HG03520 (cell line): ENCODE data around the gene CDCA7.
"Not testable (repeated sequence)": the region's sequence is repeated elsewhere in the genome, so short reads cannot be mapped to it uniquely, and the experiment has no call there.

Experiments
- ATAC-seq: cut with Tn5 transposase; IDR thresholded peaks from one replicate; pipeline ENCODE4 v1.9.1; 2021; ENCODE audit warnings: mild to moderate bottlenecking, moderate library complexity; ENCODE audit not compliant: unreplicated experiment

The CDCA7 gene

DNA sequence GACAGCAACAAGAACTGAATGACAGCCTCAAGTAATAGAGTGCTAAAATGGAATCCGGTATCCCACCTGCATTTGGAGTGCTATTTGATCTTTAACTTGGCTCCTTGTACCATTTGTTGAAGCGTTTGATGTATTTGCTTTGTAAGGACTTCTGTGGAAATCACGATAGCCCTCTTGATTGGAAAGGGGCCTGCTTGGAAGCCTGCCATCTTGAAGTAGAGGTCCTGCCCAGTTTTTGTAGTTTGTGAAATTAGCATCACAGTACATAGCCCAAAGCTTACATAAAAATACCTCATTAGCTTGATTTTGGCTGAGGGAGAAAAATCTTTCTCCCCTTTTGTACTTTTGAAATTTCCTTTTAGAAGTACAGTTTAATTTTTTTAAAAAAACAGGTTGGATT lies 2.7 kb downstream of the CDCA7 start:
- no peak for ATAC-seq

DNA sequence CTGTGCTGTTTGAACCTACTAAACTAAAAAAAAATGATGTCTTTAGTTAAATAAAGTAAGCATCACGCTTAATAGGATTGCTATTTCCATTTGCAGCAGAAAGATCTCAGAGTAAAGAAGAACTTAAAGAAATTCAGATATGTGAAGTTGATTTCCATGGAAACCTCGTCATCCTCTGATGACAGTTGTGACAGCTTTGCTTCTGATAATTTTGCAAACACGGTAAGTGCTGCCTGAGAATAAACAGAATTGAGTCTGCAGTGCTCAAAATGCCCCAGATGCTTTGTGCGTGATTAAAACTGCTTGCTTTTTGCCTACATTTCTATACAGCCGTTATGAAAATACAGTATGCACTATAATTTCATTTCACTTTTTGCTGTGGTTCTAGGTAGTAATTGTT lies 3.9 kb downstream of the CDCA7 start:
- ATAC-seq: no peak

DNA sequence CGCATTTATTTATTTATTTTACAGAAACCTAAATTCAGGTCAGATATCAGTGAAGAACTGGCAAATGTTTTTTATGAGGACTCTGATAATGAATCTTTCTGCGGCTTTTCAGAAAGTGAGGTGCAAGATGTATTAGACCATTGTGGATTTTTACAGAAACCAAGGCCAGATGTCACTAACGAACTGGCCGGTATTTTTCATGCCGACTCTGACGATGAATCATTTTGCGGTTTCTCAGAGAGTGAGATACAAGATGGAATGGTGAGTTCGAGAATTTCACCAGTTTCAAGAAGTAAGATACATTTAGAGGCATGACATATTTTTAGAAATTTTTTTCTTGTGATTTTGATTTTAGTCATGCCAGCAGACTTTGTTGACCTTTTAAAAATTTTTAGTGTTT lies 4.6 kb downstream of the CDCA7 start:
- ATAC-seq: peak; percentile 52

DNA sequence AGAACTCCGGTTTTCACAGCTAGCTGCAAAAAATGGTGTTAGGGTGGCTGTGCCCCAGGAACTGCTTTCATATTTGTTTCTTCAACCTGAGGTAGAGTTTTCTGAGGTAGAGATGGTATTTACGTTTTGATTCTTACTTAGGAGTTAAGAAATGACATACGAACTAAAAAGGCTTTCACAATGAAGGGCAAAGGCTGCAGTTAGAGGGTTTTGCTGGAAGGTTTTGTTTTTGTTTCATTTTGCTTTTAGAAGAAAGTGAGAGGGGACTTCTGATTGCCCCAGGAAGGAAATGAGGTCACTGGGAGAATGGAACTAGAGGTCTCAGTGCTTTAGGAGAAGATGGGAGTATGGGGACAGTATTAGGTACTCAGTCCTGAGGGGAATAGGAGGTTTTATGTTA lies 15.5 kb downstream of the CDCA7 start:
- no peak for ATAC-seq

DNA sequence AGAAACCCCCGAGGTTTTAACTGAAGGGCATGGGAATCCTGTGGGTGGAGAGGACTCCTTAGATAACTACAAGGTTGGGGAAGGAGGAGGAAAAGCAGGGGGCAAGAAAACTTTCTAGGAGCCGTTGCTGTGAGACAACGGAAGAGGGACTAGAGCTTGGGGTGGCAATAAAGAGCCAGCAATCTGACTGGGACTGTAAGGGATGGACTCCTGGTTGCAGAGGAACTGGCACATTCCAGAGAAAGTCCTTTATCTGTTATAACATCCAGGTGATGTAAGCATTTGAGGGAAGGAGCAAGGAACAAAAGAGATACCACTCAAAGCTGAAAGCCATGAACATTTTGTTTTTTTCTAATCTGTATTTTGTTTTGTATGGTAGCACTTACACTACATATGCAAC lies 16.4 kb downstream of the CDCA7 start:
- no peak for ATAC-seq

DNA sequence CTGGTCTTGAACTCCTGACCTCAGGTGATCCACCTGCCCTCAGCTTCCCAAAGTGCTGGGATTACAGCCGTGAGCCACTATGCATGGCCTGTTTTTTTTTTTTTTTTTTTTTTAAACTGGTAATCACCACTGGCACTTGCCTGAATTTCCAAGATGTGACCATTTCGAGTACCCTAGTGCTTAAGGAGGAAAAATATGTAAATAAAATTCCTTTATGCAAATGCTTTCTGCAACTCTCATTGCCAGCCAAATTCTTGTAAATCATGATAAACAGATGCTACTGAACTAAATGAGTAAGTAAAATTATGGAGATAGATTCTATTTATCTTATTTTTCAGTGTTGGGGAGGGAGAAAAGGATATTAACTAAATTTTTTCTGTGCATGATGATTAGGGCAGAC lies 18.6 kb downstream of the CDCA7 start:
- ATAC-seq: no peak

DNA sequence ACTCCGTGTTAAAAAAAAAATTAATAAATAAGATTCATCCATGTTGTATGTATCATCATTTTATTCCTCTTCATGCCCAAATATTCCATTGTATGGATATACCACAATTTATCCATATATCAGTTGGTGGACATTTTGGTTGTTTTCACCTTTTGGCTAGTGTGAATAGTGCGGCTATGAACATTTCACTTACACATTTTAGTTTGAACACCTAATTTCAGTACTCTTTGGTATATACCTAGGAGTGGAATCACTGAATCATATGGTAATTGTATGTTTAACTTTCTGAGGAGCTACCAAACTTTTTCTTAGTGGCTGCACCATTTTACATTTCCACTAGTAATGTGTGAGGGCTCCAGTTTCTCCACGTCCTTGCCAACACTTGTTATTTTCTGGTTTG lies 20.0 kb downstream of the CDCA7 start:
- ATAC-seq: no peak

DNA sequence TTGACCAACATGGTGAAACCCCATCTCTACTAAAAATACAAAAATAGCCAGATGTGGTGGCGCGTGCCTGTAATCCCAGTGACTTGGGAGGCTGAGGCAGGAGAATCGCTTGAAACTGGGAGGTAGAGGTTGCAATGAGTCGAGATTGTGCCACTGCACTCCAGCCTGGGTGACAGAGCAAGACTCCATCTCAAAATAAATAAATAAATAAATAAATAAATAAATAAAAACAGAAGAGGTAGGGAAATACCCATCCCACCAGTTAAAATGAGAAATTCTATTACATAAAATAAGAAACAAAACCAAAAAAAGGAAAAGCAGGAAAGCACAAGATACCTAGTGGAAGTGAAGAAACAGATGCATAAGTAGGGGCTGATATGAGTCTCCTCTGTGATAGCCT lies 30.9 kb downstream of the CDCA7 start:
- ATAC-seq: not testable (repeated sequence)

DNA sequence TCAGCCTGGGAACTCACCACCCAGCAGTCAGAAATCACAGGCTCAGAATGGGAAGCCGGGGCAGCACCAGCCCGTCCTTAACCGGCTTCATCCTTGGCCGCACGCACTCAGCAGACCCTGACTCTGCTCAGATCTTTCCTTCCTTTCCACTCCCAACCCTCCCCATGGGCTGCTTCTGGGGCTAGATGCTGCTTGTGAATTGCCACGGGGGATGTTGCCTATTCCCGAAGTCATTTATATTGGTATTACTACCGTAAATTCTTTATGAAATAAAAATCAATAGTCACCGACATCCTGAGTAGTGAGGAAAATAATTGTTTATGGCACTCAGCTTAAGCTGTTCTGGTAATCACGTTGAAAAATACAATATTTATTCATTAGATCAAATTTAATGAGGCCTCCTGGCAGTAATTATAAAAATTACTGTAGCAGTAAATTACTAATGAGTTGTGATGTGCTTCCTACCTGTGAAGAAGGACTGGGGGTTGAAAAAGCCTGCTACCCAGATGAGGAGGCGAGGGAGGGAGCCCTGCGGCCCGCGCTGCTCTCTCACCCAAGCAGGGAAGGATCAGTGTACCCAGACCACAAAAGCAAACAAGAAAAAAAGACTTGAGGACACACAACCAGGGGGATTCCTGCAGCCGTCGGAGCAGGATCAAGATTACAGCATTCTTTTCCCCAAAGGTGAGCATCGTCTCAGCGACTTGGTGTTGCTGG lies 31.5 kb downstream of the CDCA7 start:
- ATAC-seq: no peak

DNA sequence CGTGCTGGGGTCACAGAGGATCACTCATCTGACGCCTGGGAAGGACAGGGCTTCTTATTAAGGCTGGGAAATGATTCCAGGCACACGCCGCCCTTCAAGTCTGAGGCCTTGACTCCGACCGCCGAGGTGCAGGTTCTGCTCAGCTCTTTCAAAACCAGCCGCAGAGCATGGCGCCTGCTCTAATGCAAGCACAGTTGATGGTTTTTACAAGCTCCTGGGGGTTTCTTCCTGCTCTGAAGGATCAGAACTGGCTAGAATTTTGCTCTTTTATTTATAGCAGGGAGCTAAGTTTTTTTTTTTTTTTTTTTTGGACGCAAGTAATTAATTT lies 32.0 kb downstream of the CDCA7 start:
- ATAC-seq: no peak

DNA sequence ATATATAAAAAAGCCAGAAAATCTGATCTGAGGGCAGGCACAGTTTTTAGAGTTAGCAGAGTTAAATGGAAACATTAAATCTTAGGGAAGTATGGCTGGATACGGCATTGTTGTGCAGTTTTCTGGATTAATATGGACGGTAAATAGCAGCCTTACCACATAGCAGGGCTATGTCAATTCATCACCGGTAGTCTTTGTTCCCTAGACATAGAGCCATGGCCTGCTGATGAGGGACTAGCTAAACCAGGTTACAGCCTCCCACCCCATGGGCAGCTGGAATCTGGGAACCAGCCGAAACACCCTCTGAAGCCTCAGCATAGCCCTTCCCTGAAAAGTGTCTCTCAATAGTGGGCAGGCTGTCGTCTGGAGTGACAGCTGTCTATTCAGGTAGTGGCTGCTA lies 32.4 kb downstream of the CDCA7 start:
- ATAC-seq: no peak

DNA sequence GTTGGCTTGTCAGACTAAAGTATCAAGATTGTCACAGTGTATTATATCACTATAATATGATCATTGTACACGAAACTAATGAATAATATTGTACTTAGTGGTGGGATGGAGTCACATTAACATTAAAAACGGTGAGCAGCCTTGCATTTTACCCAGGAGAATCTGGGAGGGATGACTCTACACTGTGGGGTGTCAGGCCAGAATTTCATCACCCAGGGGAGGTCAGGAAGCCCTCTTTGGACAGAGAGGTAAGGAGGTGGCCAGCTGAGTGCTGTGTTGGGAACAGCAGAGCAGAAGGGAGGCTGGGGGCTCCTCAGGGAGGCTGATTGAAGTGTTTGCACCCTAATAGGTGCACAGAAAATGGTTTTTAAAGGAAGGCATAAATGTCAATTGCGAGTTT lies 33.0 kb downstream of the CDCA7 start:
- no peak for ATAC-seq

DNA sequence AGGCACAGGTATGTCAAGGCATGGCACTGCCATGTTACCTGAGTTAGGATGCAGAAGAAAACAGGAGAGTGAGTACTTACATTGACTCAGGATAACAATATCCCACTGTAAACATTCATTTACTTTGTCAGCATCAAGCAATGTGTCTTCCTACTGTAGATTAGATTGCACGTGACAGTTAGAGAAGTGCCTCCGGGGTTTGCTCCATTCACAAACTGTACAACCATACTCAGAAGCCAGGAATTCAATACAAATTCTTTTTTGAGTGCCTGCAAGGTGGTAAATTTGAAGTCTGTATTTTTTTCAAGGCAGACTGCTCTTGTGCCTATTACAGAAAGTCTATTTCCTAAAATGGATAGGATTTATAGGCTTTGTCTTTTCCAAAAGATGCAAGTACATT lies 34.1 kb downstream of the CDCA7 start:
- ATAC-seq: no peak

DNA sequence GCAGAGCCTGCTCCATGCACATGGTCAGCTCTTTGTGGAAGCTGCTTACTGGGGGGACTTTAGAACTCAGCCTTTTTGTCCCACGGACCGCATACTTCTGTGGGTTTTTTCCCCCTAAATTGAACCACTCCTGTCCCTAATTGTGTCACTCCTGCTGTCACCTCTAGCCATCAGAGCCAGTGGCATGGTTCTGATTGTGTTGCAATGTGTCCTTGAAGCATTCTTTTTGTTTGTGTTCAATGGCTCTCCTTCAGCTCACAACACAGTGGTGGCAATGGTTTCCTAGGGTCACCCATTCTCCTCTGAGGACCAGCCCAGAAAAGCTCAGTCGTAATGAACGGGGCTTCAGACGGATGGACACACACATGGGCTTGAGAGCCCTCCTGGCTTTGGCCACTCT lies 35.4 kb downstream of the CDCA7 start:
- no peak for ATAC-seq

DNA sequence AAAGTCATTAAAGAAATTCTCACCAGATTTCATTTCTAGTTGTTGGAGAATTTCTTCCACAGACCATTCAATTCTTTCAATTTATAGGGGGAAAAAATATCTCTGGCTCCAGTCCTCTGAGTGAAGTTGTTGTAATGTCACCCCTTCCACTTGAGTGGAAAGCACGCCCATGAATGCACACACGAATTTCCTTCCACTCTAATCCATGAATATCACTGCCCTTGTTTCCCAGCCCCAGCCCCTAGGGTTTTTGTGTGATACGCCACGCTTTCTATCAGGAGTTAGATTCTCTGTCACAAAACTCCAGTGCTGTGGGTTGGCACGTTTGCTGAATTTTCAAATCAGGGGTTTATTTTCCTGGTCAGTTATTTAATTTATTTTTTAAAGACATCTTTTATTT lies 38.1 kb downstream of the CDCA7 start:
- ATAC-seq: no peak

DNA sequence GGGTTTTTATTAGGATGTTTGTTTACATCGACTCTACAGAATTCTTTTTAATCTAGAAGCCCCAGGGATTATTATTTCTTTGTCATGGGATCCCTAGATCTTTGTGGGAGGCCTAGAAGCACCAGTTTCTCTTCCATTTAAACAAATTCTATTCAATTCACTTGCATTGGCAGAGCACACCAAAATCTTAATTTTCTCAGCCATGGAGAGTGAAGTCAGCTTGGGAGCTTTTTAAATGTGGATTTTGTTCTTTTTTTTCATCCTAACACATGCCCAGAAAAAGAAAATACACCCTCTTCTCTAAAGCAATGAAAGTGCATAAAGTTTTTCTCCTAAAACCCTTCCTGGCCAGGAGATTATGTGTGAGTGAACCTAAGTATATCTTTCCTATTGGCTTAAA lies 38.5 kb downstream of the CDCA7 start:
- ATAC-seq: no peak

DNA sequence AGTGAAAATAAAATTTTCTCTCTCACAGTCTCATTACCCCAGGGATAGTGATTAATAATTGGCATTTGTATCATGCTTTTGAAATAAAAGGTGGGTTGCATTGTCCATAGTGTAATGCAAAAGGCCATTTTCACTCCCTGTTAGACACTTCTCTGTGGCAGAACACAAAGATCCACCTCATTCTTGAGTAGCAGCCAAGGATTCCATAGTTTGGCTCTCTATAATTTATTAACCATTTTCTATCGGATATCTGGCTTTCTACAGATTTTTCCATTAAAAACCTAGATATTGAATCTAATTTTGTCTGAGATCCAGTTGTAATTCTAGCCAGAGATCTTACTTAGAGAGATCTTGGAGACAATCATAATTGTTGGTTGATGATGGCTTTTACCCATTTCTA lies 39.0 kb downstream of the CDCA7 start:
- no peak for ATAC-seq

DNA sequence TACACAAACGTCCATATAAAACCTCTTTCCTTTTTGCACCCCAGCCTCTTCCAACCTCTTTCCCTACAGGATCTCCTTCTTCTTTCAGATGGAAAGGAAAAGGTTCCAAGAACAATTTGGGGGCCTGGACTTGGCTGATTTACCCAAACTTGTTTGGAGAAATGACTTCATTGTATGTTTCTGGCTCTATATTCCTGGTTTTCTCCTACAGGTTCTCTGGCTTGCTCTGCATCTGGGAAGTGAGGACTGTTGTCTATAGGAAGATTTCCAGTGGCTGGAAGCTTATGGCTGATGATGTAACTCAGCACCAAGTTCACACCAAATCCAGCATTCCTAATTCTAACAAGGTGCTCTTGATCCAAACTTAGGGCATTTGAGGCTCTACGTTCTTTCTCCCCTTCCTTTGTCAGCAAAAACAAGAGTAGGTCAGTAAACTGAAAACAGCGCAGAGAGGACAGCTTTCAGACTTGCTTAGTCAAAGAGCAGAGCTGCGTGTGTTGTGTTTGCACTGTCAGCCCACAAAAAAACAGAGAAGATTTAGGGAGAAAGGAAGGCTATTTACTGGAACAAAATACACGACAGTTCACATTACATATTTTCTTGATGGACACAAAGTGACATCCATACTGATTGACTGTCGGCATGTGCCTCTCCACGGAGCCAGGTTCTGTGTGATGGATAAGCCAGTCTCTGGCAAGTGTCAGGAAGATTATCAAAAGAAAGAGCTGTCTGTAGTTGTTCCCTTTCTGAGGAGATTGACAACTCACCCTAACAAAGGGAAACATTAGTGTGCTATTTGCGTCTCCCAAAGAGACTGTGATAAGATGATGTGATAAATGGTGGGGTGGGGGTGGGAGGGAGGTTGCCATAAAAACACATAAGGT lies 39.7 kb downstream of the CDCA7 start:
- no peak for ATAC-seq

DNA sequence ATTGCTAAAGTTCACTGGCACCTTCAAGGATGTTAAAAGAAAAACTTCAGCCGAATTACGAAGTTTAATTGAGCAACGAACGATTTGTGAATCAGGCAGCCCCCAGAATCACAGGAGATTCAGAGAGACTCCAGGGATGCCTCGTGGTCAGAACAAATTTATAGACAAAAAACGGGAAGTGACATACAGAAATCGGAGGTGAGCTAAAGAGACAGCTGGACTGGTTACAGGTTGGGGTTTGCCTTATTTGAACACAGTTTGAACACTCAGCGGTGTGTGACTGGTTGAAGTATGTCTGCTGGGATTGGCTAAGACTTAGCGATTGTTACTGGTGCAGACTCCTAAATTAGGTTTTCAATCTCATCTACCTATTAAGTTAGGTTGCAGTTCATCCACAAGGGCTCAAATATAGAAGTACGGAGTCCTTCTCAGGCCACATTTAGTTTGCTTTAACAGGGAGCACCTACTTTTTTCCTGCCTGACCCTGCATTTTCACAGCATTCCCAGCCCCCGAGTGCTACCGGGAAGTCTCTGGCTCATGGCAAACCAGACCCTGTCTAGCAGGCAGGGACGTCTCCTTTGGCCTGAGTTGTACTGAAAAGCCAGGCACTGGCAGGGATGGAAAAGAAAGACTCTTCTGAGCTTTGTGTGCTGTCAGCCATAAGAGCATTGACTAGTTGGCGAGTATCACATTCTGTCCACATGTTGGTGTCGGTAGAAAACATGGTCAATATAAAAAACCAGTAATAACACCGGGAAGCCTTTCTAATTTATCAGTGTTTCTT lies 41.1 kb downstream of the CDCA7 start:
- no peak for ATAC-seq

DNA sequence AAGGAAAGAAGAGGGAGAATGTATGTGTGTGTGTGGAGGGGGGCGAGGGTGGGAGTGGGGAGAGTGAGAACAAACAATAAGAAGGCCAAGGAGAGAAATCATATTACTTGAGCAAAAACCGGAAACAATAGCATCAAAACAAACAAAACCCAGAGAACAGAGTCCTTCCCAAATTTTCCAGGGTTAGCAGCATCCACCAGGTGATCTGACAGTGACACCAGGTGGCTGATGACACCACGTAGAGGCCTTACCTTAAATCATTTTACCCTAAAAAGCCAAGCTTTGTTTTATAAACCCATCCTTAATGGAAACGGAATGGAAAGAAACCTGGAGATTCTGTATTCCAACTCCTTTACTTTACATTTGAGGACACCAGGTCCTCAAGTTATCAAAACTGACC lies 42.9 kb downstream of the CDCA7 start:
- no peak for ATAC-seq

DNA sequence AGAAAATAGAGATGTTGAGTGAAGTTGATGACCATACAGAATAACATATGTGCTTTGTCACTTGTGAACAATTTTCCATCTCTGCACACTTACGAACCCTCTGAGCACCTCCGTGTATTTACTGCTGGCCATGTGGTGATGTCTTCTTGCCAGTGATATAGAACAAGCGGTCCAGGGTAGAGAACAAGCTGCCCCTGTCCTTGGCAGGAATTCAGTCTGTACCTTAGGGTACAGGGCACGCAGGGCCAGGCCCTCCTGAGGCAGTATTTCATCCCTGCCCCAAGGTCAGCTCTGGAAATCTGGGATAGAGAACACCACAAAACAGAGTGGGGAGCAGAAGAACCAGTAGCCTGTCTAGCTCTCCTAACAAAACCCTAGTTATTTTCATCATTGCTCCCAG lies 44.6 kb downstream of the CDCA7 start:
- no peak for ATAC-seq

DNA sequence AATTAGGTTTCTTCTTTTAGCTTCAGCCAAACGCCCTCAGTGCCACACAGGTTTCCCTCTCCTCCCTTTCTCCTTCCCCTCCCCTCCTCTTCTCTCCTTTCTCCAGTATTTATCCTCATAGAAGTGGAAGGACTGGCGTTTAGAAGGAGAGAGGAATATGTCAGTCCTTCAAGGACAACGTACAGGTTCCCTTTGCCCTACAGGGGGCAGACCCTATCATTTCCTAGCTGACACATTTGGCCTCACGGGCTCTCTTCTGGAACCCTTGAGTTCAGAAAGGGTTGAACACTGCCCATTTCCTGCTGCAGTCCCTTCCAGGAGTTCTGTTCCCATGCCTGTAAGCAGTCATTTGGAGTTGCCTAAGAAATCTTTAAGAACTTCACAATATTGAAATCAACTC lies 46.1 kb downstream of the CDCA7 start:
- no peak for ATAC-seq
